GM21737 (cell line): Measurements from ENCODE around the gene TMEM53.

Experiments used
- ATAC-seq: cut with Tn5 transposase; IDR thresholded peaks from one replicate; pipeline ENCODE4 v1.9.1; 2021; ENCODE audit warnings: mild to moderate bottlenecking, moderate library complexity; ENCODE audit not compliant: unreplicated experiment

The TMEM53 gene

GRCh38 chr1:44631647-44632539 is 42.4 kb downstream of the TMEM53 start:
- peak; percentile 73 for ATAC-seq

DNA sequence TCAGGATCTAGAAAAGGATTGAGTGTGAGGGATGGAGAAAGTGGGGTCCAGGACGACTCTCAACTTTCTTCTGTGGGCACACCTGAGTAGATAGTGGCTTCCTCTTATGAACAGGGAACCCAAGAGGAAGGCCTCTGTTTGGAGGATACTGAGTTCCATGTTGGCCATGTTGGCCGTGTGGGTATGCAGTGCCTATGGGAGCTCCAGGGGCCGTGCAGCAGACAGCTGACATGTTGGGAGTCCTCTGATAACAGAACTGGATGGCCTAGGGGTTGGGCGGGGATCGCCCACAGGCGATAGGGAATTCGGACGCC is 43.0 kb downstream of the TMEM53 start:
- ATAC-seq: no peak

DNA sequence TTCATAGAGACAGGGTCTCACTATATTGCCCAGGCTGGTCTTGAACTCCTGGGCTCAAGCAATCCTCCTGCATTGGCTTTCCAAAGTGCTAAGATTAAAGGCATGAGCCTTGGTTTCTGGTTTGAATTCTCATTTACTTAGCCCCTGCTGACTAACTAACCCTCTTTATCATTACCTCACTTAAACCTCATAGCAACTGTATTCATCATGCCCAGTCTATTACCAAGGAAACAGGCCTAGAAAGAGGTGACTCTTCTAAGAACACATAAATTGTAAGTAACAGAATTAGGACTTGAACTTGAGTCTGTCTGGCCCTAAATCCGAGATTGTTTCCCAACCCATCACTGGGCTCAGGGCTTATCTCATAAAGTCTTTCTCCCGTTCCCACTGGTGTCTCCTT is 44.2 kb downstream of the TMEM53 start:
- ATAC-seq: no peak

DNA sequence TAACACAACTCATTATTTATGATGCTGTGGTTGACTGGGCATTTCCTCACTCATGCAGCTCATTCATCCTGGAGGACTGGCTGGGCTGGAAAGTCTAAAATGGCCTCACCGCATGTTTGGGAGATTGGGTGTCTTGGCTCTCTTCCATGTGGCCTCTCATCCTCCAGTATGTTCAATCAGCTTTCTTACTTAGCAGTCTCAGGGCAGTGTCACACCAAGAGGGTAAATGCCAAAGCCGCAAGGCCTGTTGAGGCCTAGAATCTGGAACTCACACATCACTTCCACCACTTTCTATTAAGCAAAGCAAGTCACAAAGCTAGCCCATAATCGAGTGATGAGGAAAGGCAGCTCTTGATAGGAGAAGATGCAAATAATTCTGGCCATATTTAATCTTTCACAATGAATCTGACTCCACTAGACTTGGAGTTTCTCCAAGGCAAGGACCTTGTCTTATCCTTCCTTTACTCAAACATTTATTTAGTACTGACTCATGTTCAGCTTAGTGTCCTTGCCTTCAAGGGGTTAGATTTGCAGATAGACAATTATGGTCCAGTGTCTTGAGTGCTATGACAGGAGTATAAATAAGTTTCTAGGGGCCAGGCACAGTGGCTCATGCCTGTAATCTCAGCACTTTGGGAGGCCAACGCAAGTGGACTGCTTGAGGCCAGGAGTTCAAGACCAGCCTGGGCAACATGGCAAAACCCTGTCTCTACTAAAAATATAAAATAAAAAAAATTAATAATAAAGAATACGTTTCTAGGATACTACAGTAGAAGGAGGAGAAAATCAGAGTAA is 45.1 kb downstream of the TMEM53 start:
- no peak for ATAC-seq

DNA sequence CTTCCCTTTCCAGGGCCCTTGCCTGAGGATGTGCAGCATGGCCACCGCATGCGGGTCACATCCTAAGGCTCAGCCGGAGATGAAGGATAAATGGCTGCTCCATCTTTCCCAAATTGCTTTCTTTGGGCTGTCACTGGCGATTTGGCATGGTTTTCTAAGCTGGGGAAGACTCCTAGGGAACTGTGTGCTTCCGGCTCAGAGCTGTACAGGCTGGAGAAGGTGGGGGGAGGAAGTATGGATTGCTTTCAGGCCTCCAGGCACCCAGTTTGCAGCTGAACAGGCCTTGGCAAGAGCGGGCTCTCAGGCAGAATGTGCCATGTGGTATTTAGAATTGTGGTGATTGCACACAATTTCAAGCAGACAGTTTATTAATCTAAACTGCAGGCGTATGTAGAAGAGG is 48.9 kb downstream of the TMEM53 start:
- no peak for ATAC-seq

GRCh38 chr1:44624268-44624901 is 49.9 kb downstream of the TMEM53 start:
- no peak for ATAC-seq

GRCh38 chr1:44621841-44622286 is 52.4 kb downstream of the TMEM53 start:
- ATAC-seq: no peak

- ATAC-seq: no peak
Measured at GRCh38 chr1:44620072-44620471, 54.2 kb downstream of the TMEM53 start.

GRCh38 chr1:44619261-44619900 is 54.9 kb downstream of the TMEM53 start:
- no peak for ATAC-seq

DNA sequence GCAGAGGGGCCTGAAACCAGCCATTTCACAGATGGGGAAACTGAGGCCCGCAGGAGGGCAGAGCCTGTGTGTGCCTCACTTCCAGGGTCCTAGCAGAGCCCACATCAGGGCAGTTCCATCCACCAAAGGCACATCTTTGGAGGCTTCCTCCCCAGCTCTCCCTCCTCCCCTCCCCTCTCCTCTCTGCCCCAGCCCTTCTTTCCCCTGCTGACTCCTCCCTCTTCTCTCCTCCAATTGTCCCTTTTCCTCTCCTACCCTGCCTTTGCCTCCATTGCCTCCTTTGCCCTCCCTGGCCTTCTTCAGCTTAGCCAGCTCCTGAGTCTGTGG is 56.6 kb downstream of the TMEM53 start:
- no peak for ATAC-seq

- no peak for ATAC-seq
Measured at GRCh38 chr1:44616991-44617702, 57.1 kb downstream of the TMEM53 start.

- ATAC-seq: no peak
Measured at GRCh38 chr1:44616284-44616990, 57.8 kb downstream of the TMEM53 start.

GRCh38 chr1:44613941-44614340 is 60.3 kb downstream of the TMEM53 start:
- ATAC-seq: no peak

- no peak for ATAC-seq
Measured at GRCh38 chr1:44611866-44612265, 62.4 kb downstream of the TMEM53 start.

DNA sequence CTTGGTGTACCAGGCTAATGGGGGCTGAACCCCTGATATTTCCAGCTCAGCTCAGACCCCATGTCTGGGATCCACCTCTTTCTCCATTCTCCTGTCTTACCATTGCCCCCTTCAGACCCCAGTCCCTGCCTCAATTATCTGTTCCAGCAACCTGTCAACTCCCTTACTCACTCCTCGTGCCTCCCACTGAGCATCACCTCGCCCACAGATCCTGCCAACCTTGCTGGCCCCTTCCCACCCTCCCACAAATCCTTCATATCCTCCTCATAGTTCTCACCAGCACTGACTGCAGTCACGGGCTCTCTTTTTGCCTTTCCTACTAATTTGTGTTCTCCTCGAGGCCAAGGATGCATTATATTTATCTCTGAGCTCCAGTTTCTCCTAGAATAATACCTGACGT is 62.9 kb downstream of the TMEM53 start:
- no peak for ATAC-seq

DNA sequence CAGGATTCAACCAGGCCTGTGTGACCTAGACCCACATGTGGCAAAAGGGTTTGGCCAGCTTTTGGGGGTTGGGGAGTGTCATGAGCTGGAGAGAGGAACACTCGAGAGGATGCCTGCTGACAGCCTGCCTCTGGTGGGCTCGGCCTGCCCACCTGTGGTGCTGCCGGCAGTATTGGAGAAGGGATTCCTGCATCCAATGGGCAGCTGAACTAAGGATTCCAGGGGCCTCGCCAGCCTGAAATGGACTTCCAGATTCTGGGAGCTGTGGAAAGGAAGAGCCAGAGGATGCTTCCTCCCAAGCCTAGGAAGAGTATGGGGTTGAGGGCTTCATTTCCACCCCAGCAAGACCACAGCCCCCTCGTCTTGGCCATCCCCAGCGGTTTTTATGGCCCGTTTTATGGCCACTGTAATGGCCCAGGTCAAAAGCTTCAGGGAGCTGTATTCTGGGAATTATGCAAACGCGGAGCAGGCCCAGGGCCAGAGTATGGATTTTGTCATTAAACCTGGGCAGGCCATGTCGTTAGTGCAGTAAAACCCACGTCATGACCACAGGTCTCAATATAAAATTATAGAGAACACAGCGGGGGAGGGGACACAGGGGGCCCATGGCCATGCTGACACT is 63.6 kb downstream of the TMEM53 start:
- ATAC-seq: no peak

- ATAC-seq: no peak
Measured at GRCh38 chr1:44609768-44610526, 64.3 kb downstream of the TMEM53 start.

DNA sequence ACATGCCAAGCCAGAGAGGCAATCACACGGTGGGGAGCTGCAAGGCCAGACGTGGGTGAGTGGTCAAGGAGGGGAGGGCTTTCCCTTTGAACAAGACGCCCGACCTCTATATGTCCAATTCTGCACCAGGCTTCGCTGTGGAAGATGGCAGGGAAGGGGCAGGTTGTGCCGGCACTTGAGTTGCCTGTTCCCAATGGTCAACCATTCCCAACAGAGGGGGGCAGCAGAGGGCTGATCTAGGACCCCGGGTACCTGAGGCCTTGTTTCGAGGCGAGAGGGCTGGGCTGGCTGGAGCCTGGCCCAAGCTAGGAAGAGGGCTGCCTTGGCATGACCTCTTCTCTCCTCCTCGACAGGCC is 64.9 kb downstream of the TMEM53 start:
- ATAC-seq: no peak

GRCh38 chr1:44608141-44608540 is 66.1 kb downstream of the TMEM53 start:
- ATAC-seq: no peak
